ENCODE results near the gene ABCA13.
"Not testable (repeated sequence)": the region's sequence is repeated elsewhere in the genome, so short reads cannot be mapped to it uniquely, and the experiment has no call there.

Gene ABCA13

GRCh38 chr7:48171202-48171601 is at the start of gene ABCA13:
Gene ABCA13 (plus strand): TSS chr7:48171458. CDS start chr7:48171484, 26 bp downstream.
- DNase-seq = no peak

- DNase-seq = no peak
Observed at GRCh38 chr7:48126037-48126436, 45.2 kb upstream of the ABCA13 start.

- no peak for DNase-seq
Observed at GRCh38 chr7:48130658-48131108, 40.6 kb upstream of the ABCA13 start.

GRCh38 chr7:48132792-48133191 is 38.5 kb upstream of the ABCA13 start:
- no peak for DNase-seq

- DNase-seq = no peak
Observed at GRCh38 chr7:48139459-48139858, 31.8 kb upstream of the ABCA13 start.

GRCh38 chr7:48140001-48140681 is 31.1 kb upstream of the ABCA13 start:
- DNase-seq = no peak

GRCh38 chr7:48141521-48141920 is 29.7 kb upstream of the ABCA13 start:
- no peak for DNase-seq

- no peak for DNase-seq
Observed at GRCh38 chr7:48144291-48144768, 26.9 kb upstream of the ABCA13 start.

- DNase-seq = no peak
Observed at GRCh38 chr7:48147078-48147591, 24.1 kb upstream of the ABCA13 start.

GRCh38 chr7:48147690-48148089 is 23.6 kb upstream of the ABCA13 start:
- DNase-seq = not testable (repeated sequence)

- no peak for DNase-seq
Observed at GRCh38 chr7:48148311-48148710, 22.9 kb upstream of the ABCA13 start.

GRCh38 chr7:48149058-48149457 is 22.2 kb upstream of the ABCA13 start:
- DNase-seq = no peak

- no peak for DNase-seq
Observed at GRCh38 chr7:48150086-48150485, 21.2 kb upstream of the ABCA13 start.

GRCh38 chr7:48154792-48155413 is 16.4 kb upstream of the ABCA13 start:
- DNase-seq = peak; percentile 35

- no peak for DNase-seq
Observed at GRCh38 chr7:48158404-48158803, 12.9 kb upstream of the ABCA13 start.

- DNase-seq = no peak
Observed at GRCh38 chr7:48161407-48162125, 9.7 kb upstream of the ABCA13 start.

GRCh38 chr7:48165157-48165556 is 6.1 kb upstream of the ABCA13 start:
- DNase-seq = no peak

GRCh38 chr7:48168159-48168558 is 3.1 kb upstream of the ABCA13 start:
- DNase-seq = no peak

- no peak for DNase-seq
Observed at GRCh38 chr7:48170506-48170905, 752 bp upstream of the ABCA13 start.

- DNase-seq = no peak
Observed at GRCh38 chr7:48173313-48173712, 2.1 kb downstream of the ABCA13 start.

- no peak for DNase-seq
Observed at GRCh38 chr7:48173756-48174382, 2.6 kb downstream of the ABCA13 start.

GRCh38 chr7:48175019-48175418 is 3.8 kb downstream of the ABCA13 start:
- no peak for DNase-seq

GRCh38 chr7:48176356-48176893 is 5.2 kb downstream of the ABCA13 start:
- no peak for DNase-seq

Data from stimulated activated CD4-positive, alpha-beta T cell treated with anti-CD3 and anti-CD28 coated beads, Interleukin-15, amount 100 ng/mL, for 24 hours (primary cell).